ENCODE data around the gene SLC1A4.
"Not testable (repeated sequence)": the region's sequence is repeated elsewhere in the genome, so short reads cannot be mapped to it uniquely, and the experiment has no call there.

SLC1A4 gene

GRCh38 chr2:65018141-65018582, 29.0 kb downstream of the SLC1A4 start:
- Histone ChIP-seq H2AFZ (ENCODE audit: low read depth, low read length) (no peak overlapping the region), H2BK12ac (ENCODE audit: low read length in 2 of 2) (no peak overlapping the region), H3K23ac (ENCODE audit: low read length in 2 of 2) (no peak overlapping the region), H2BK5ac (ENCODE audit: low read depth, low read length, poor library complexity, severe bottlenecking) (no peak overlapping the region), H4K91ac (ENCODE audit: low read length) (no peak overlapping the region), H3K9ac (ENCODE audit: low read length) (no peak overlapping the region), H2BK120ac (ENCODE audit: low read depth, low read length) (no peak overlapping the region), H3K4me3 (ENCODE audit: insufficient read depth in 1 of 2, low read depth in 1 of 2, low read length in 2 of 2) (no peak overlapping the region), H3K27me3 (ENCODE audit: control insufficient read depth in 1 of 2, insufficient read depth in 1 of 2, low read length in 2 of 2) (no peaks in the 10 kb centered on the region), H3K18ac (ENCODE audit: low read depth in 1 of 2, low read length in 2 of 2) (no peak overlapping the region), H3K14ac (ENCODE audit: low read length in 2 of 2) (no peak overlapping the region), H3K36me3 (ENCODE audit: control insufficient read depth in 1 of 2, insufficient read depth in 2 of 2, low read depth in 1 of 2, low read length in 2 of 2) (peaks cover 6 to 50% of the 10 kb centered on the region in 2 experiments), H3K4me1 (ENCODE audit: control insufficient read depth, insufficient read depth, low read depth, low read length) (peaks cover 7% of the 10 kb centered on the region), H3K9me3 (ENCODE audit: control insufficient read depth, low read length) (no peaks in the 10 kb centered on the region), H3K79me1 (replicated peaks; ENCODE audit: low read length, poor library complexity, severe bottlenecking) (no peaks in the 10 kb centered on the region), H4K8ac (ENCODE audit: low read length) (no peak overlapping the region), H3K4ac (ENCODE audit: low read depth in 1 of 2, low read length in 2 of 2) (no peak overlapping the region), H3K4me2 (ENCODE audit: low read length, poor library complexity, severe bottlenecking) (no peak overlapping the region), H3K27ac (ENCODE audit: low read length, poor library complexity, severe bottlenecking) (no peak overlapping the region), H2AK5ac (ENCODE audit: low read length, severe bottlenecking) (no peak overlapping the region), H2BK15ac (ENCODE audit: low read depth, poor library complexity, severe bottlenecking) (no peak overlapping the region)
- DNase-seq, result no peak
- 92% methylated on average over 15 of the region's 15 CpGs for WGBS

- H3K36me3 ChIP-seq (ENCODE audit: control insufficient read depth in 1 of 2, insufficient read depth in 2 of 2, low read depth in 1 of 2, low read length in 2 of 2), result peaks cover 6 to 50% of the 10 kb centered on the region in 2 experiments
- WGBS, result 93% methylated on average over 1 of the region's 1 CpG
- no peak overlapping the region for H3K27ac ChIP-seq (ENCODE audit: low read length, poor library complexity, severe bottlenecking)
- no peak overlapping the region for H2BK5ac ChIP-seq (ENCODE audit: low read depth, low read length, poor library complexity, severe bottlenecking)
- no peak overlapping the region for H2AFZ ChIP-seq (ENCODE audit: low read depth, low read length)
- no peak overlapping the region for H3K23ac ChIP-seq (ENCODE audit: low read length in 2 of 2)
- no peak overlapping the region for H3K18ac ChIP-seq (ENCODE audit: low read depth in 1 of 2, low read length in 2 of 2)
- H3K9ac ChIP-seq (ENCODE audit: low read length), result no peak overlapping the region
- no peak overlapping the region for H3K4ac ChIP-seq (ENCODE audit: low read depth in 1 of 2, low read length in 2 of 2)
- no peak overlapping the region for H2BK15ac ChIP-seq (ENCODE audit: low read depth, poor library complexity, severe bottlenecking)
- no peaks in the 10 kb centered on the region for H3K27me3 ChIP-seq (ENCODE audit: control insufficient read depth in 1 of 2, insufficient read depth in 1 of 2, low read length in 2 of 2)
- H3K4me2 ChIP-seq (ENCODE audit: low read length, poor library complexity, severe bottlenecking), result no peak overlapping the region
- H2BK12ac ChIP-seq (ENCODE audit: low read length in 2 of 2), result no peak overlapping the region
- no peak overlapping the region for H2BK120ac ChIP-seq (ENCODE audit: low read depth, low read length)
- no peaks in the 10 kb centered on the region for H3K9me3 ChIP-seq (ENCODE audit: control insufficient read depth, low read length)
- H3K4me3 ChIP-seq (ENCODE audit: insufficient read depth in 1 of 2, low read depth in 1 of 2, low read length in 2 of 2), result no peak overlapping the region
- DNase-seq, result no peak
- H4K91ac ChIP-seq (ENCODE audit: low read length), result no peak overlapping the region
- H4K8ac ChIP-seq (ENCODE audit: low read length), result no peak overlapping the region
- no peaks in the 10 kb centered on the region for H3K79me1 ChIP-seq (replicated peaks; ENCODE audit: low read length, poor library complexity, severe bottlenecking)
- no peak overlapping the region for H3K14ac ChIP-seq (ENCODE audit: low read length in 2 of 2)
- H3K4me1 ChIP-seq (ENCODE audit: control insufficient read depth, insufficient read depth, low read depth, low read length), result peaks cover 11% of the 10 kb centered on the region
- no peak overlapping the region for H2AK5ac ChIP-seq (ENCODE audit: low read length, severe bottlenecking)
These were observed 29.8 kb downstream of the SLC1A4 start for GRCh38 chr2:65019010-65019409.

- 94% methylated on average over 8 of the region's 8 CpGs for WGBS
- Histone ChIP-seq H3K27ac (ENCODE audit: low read length, poor library complexity, severe bottlenecking) (no peak overlapping the region), H3K14ac (ENCODE audit: low read length in 2 of 2) (peak overlapping the region in 1 of 2 experiments; percentile 4), H3K79me1 (replicated peaks; ENCODE audit: low read length, poor library complexity, severe bottlenecking) (no peaks in the 10 kb centered on the region), H2BK5ac (ENCODE audit: low read depth, low read length, poor library complexity, severe bottlenecking) (no peak overlapping the region), H3K9me3 (ENCODE audit: control insufficient read depth, low read length) (no peaks in the 10 kb centered on the region), H2BK120ac (ENCODE audit: low read depth, low read length) (no peak overlapping the region), H3K9ac (ENCODE audit: low read length) (no peak overlapping the region), H2BK15ac (ENCODE audit: low read depth, poor library complexity, severe bottlenecking) (no peak overlapping the region), H3K4me2 (ENCODE audit: low read length, poor library complexity, severe bottlenecking) (no peak overlapping the region), H4K91ac (ENCODE audit: low read length) (no peak overlapping the region), H3K23ac (ENCODE audit: low read length in 2 of 2) (no peak overlapping the region), H2AK5ac (ENCODE audit: low read length, severe bottlenecking) (no peak overlapping the region), H3K4me3 (ENCODE audit: insufficient read depth in 1 of 2, low read depth in 1 of 2, low read length in 2 of 2) (no peak overlapping the region), H2AFZ (ENCODE audit: low read depth, low read length) (no peak overlapping the region), H4K8ac (ENCODE audit: low read length) (no peak overlapping the region), H3K36me3 (ENCODE audit: control insufficient read depth in 1 of 2, insufficient read depth in 2 of 2, low read depth in 1 of 2, low read length in 2 of 2) (peaks cover 6 to 47% of the 10 kb centered on the region in 2 experiments), H3K27me3 (ENCODE audit: control insufficient read depth in 1 of 2, insufficient read depth in 1 of 2, low read length in 2 of 2) (no peaks in the 10 kb centered on the region), H3K4ac (ENCODE audit: low read depth in 1 of 2, low read length in 2 of 2) (no peak overlapping the region), H3K4me1 (ENCODE audit: control insufficient read depth, insufficient read depth, low read depth, low read length) (peaks cover 13% of the 10 kb centered on the region), H2BK12ac (ENCODE audit: low read length in 2 of 2) (no peak overlapping the region), H3K18ac (ENCODE audit: low read depth in 1 of 2, low read length in 2 of 2) (no peak overlapping the region)
- no peak for DNase-seq
These were observed 30.5 kb downstream of the SLC1A4 start for GRCh38 chr2:65019675-65020195.

- WGBS, result 100% methylated on average over 1 of the region's 1 CpG
These were observed 31.1 kb downstream of the SLC1A4 start for GRCh38 chr2:65020251-65020650.

More at GRCh38 chr2:65020251-65020650, 31.1 kb downstream of the SLC1A4 start:
- not testable (repeated sequence) for H3K27me3 ChIP-seq (ENCODE audit: control insufficient read depth in 1 of 2, insufficient read depth in 1 of 2, low read length in 2 of 2); DNase-seq; H3K14ac ChIP-seq (ENCODE audit: low read length in 2 of 2); H2AFZ ChIP-seq (ENCODE audit: low read depth, low read length); H3K4me2 ChIP-seq (ENCODE audit: low read length, poor library complexity, severe bottlenecking); H3K18ac ChIP-seq (ENCODE audit: low read depth in 1 of 2, low read length in 2 of 2); H2BK12ac ChIP-seq (ENCODE audit: low read length in 2 of 2); H2BK120ac ChIP-seq (ENCODE audit: low read depth, low read length); H2AK5ac ChIP-seq (ENCODE audit: low read length, severe bottlenecking); H3K79me1 ChIP-seq (replicated peaks; ENCODE audit: low read length, poor library complexity, severe bottlenecking); H4K8ac ChIP-seq (ENCODE audit: low read length); H3K9me3 ChIP-seq (ENCODE audit: control insufficient read depth, low read length); H3K4me3 ChIP-seq (ENCODE audit: insufficient read depth in 1 of 2, low read depth in 1 of 2, low read length in 2 of 2); H2BK15ac ChIP-seq (ENCODE audit: low read depth, poor library complexity, severe bottlenecking); H3K4ac ChIP-seq (ENCODE audit: low read depth in 1 of 2, low read length in 2 of 2); H3K23ac ChIP-seq (ENCODE audit: low read length in 2 of 2); H2BK5ac ChIP-seq (ENCODE audit: low read depth, low read length, poor library complexity, severe bottlenecking); H4K91ac ChIP-seq (ENCODE audit: low read length); H3K9ac ChIP-seq (ENCODE audit: low read length); H3K27ac ChIP-seq (ENCODE audit: low read length, poor library complexity, severe bottlenecking)
- peaks cover 14% of the 10 kb centered on the region for H3K4me1 ChIP-seq (ENCODE audit: control insufficient read depth, insufficient read depth, low read depth, low read length)
- H3K36me3 ChIP-seq (ENCODE audit: control insufficient read depth in 1 of 2, insufficient read depth in 2 of 2, low read depth in 1 of 2, low read length in 2 of 2), result peaks cover 6 to 47% of the 10 kb centered on the region in 2 experiments
